ENCODE results near the gene STXBP4. TPM values are rescaled to one million over a fixed set of nuclear protein-coding genes. Genes with fewer than 3 reads are reported as not detected.

The STXBP4 gene
- total and polyA plus RNA-seq, 2 experiments from 2014 or later, result 25.0 to 52.1 TPM

DNA sequence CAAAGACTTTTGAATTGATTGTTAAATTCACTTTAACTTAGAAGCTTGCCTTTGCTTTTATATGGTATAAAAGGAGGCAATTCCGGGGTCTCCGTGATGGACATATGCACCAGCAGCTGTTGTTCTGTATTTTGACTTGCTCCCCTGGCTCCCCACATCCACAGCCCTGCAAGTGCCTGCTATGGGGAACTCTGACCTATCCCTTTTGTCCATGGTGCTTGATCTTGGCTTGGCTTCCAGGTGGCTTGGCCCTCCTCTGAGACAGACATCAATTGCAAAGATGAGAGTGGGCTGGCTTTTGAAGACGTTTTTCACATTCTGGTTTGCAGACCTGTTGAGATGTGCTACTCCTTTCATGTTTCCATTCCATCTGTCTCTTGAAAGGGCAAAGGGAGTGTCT lies 41.0 kb upstream of the STXBP4 start (continued):
- no peak for TF ChIP-seq EZH2phosphoT487 (IDR thresholded peaks at IDR 0.05; ENCODE audit: unreplicated experiment)
- TF ChIP-seq NANOG (IDR thresholded peaks at IDR 0.05; ENCODE audit: borderline replicate concordance), result no peak
- no peak for TF ChIP-seq EZH2 (IDR thresholded peaks at IDR 0.05; ENCODE audit: low read depth, unreplicated experiment)
- no peak for TF ChIP-seq CREB1 (CRISPR knock-in tag; IDR thresholded peaks at IDR 0.05; ENCODE audit: low read depth)
- no peak for TF ChIP-seq ZNF114 (CRISPR knock-in tag; IDR thresholded peaks at IDR 0.05)
- no peak for TF ChIP-seq ZNF331 (CRISPR knock-in tag; IDR thresholded peaks at IDR 0.05; ENCODE audit: low read depth)
- TF ChIP-seq STAT1 (IDR thresholded peaks at IDR 0.05; ENCODE audit: unreplicated experiment), result no peak

GRCh38 chr17:54932711-54933110 lies 35.9 kb upstream of the STXBP4 start:
- Histone ChIP-seq H3K27ac (ENCODE audit: low read depth) (no peak overlapping the region), H3K4me2 (no peak overlapping the region), H2AFZ (no peak overlapping the region), H3K36me3 (ENCODE audit: insufficient read depth) (peaks cover 68% of the 10 kb centered on the region), H4K20me1 (replicated peaks; ENCODE audit: insufficient read depth) (peaks cover 10% of the 10 kb centered on the region; the same call in 1 of the 2 replicates), H3K4me3 (no peak overlapping the region), H3F3A (replicated peaks; ENCODE audit: low read depth) (no peaks in the 10 kb centered on the region), H3K4me1 (ENCODE audit: insufficient read depth) (no peaks in the 10 kb centered on the region), H3K9me2 (ENCODE audit: insufficient read depth) (no peaks in the 10 kb centered on the region), H3K79me2 (replicated peaks; ENCODE audit: insufficient read depth) (peaks cover 10% of the 10 kb centered on the region), H3K27me3 (ENCODE audit: insufficient read depth) (no peaks in the 10 kb centered on the region)
- H3K27ac Mint-ChIP-seq, result no peak overlapping the region
- H3K4me1 Mint-ChIP-seq, result no peaks in the 10 kb centered on the region
- peaks cover 3% of the 10 kb centered on the region for H3K27me3 Mint-ChIP-seq (ENCODE audit: insufficient read depth, low read depth, poor library complexity)
- ATAC-seq (no peak), DNase-seq (ENCODE audit: low spot score) (no peak)
- H3K9me3 Mint-ChIP-seq, result no peaks in the 10 kb centered on the region
- TF ChIP-seq STAT1 (IDR thresholded peaks at IDR 0.05; ENCODE audit: unreplicated experiment), result no peak
- no peak for TF ChIP-seq ZNF331 (CRISPR knock-in tag; IDR thresholded peaks at IDR 0.05; ENCODE audit: low read depth)
- TF ChIP-seq, protein P1, sequence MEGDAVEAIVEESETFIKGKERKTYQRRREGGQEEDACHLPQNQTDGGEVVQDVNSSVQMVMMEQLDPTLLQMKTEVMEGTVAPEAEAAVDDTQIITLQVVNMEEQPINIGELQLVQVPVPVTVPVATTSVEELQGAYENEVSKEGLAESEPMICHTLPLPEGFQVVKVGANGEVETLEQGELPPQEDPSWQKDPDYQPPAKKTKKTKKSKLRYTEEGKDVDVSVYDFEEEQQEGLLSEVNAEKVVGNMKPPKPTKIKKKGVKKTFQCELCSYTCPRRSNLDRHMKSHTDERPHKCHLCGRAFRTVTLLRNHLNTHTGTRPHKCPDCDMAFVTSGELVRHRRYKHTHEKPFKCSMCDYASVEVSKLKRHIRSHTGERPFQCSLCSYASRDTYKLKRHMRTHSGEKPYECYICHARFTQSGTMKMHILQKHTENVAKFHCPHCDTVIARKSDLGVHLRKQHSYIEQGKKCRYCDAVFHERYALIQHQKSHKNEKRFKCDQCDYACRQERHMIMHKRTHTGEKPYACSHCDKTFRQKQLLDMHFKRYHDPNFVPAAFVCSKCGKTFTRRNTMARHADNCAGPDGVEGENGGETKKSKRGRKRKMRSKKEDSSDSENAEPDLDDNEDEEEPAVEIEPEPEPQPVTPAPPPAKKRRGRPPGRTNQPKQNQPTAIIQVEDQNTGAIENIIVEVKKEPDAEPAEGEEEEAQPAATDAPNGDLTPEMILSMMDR (conservative IDR thresholded peaks at IDR 0.05; ENCODE audit: low read depth in 2 of 2), result no peak
- TF ChIP-seq POLR2AphosphoS5 (IDR thresholded peaks at IDR 0.05; ENCODE audit: low read depth), result no peak
- TF ChIP-seq ZNF114 (CRISPR knock-in tag; IDR thresholded peaks at IDR 0.05), result no peak
- TF ChIP-seq EZH2 (IDR thresholded peaks at IDR 0.05; ENCODE audit: low read depth, unreplicated experiment), result no peak
- TF ChIP-seq, protein P2, sequence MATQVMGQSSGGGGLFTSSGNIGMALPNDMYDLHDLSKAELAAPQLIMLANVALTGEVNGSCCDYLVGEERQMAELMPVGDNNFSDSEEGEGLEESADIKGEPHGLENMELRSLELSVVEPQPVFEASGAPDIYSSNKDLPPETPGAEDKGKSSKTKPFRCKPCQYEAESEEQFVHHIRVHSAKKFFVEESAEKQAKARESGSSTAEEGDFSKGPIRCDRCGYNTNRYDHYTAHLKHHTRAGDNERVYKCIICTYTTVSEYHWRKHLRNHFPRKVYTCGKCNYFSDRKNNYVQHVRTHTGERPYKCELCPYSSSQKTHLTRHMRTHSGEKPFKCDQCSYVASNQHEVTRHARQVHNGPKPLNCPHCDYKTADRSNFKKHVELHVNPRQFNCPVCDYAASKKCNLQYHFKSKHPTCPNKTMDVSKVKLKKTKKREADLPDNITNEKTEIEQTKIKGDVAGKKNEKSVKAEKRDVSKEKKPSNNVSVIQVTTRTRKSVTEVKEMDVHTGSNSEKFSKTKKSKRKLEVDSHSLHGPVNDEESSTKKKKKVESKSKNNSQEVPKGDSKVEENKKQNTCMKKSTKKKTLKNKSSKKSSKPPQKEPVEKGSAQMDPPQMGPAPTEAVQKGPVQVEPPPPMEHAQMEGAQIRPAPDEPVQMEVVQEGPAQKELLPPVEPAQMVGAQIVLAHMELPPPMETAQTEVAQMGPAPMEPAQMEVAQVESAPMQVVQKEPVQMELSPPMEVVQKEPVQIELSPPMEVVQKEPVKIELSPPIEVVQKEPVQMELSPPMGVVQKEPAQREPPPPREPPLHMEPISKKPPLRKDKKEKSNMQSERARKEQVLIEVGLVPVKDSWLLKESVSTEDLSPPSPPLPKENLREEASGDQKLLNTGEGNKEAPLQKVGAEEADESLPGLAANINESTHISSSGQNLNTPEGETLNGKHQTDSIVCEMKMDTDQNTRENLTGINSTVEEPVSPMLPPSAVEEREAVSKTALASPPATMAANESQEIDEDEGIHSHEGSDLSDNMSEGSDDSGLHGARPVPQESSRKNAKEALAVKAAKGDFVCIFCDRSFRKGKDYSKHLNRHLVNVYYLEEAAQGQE (IDR thresholded peaks at IDR 0.05; ENCODE audit: unreplicated experiment), result no peak
- no peak for TF ChIP-seq JUNB (IDR thresholded peaks at IDR 0.05; ENCODE audit: unreplicated experiment)
- no peak for TF ChIP-seq ETS1 (IDR thresholded peaks at IDR 0.05)
- TF ChIP-seq CREB1 (CRISPR knock-in tag; IDR thresholded peaks at IDR 0.05; ENCODE audit: low read depth), result no peak
- TF ChIP-seq, protein P3, sequence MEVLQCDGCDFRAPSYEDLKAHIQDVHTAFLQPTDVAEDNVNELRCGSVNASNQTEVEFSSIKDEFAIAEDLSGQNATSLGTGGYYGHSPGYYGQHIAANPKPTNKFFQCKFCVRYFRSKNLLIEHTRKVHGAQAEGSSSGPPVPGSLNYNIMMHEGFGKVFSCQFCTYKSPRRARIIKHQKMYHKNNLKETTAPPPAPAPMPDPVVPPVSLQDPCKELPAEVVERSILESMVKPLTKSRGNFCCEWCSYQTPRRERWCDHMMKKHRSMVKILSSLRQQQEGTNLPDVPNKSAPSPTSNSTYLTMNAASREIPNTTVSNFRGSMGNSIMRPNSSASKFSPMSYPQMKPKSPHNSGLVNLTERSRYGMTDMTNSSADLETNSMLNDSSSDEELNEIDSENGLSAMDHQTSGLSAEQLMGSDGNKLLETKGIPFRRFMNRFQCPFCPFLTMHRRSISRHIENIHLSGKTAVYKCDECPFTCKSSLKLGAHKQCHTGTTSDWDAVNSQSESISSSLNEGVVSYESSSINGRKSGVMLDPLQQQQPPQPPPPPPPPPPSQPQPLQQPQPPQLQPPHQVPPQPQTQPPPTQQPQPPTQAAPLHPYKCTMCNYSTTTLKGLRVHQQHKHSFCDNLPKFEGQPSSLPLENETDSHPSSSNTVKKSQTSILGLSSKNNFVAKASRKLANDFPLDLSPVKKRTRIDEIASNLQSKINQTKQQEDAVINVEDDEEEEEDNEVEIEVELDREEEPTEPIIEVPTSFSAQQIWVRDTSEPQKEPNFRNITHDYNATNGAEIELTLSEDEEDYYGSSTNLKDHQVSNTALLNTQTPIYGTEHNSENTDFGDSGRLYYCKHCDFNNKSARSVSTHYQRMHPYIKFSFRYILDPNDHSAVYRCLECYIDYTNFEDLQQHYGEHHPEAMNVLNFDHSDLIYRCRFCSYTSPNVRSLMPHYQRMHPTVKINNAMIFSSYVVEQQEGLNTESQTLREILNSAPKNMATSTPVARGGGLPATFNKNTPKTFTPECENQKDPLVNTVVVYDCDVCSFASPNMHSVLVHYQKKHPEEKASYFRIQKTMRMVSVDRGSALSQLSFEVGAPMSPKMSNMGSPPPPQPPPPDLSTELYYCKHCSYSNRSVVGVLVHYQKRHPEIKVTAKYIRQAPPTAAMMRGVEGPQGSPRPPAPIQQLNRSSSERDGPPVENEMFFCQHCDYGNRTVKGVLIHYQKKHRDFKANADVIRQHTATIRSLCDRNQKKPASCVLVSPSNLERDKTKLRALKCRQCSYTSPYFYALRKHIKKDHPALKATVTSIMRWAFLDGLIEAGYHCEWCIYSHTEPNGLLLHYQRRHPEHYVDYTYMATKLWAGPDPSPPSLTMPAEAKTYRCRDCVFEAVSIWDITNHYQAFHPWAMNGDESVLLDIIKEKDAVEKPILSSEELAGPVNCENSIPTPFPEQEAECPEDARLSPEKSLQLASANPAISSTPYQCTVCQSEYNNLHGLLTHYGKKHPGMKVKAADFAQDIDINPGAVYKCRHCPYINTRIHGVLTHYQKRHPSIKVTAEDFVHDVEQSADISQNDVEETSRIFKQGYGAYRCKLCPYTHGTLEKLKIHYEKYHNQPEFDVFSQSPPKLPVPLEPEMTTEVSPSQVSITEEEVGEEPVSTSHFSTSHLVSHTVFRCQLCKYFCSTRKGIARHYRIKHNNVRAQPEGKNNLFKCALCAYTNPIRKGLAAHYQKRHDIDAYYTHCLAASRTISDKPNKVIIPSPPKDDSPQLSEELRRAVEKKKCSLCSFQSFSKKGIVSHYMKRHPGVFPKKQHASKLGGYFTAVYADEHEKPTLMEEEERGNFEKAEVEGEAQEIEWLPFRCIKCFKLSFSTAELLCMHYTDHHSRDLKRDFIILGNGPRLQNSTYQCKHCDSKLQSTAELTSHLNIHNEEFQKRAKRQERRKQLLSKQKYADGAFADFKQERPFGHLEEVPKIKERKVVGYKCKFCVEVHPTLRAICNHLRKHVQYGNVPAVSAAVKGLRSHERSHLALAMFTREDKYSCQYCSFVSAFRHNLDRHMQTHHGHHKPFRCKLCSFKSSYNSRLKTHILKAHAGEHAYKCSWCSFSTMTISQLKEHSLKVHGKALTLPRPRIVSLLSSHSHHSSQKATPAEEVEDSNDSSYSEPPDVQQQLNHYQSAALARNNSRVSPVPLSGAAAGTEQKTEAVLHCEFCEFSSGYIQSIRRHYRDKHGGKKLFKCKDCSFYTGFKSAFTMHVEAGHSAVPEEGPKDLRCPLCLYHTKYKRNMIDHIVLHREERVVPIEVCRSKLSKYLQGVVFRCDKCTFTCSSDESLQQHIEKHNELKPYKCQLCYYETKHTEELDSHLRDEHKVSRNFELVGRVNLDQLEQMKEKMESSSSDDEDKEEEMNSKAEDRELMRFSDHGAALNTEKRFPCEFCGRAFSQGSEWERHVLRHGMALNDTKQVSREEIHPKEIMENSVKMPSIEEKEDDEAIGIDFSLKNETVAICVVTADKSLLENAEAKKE (CRISPR knock-in tag; IDR thresholded peaks at IDR 0.05), result no peak
- TF ChIP-seq NANOG (IDR thresholded peaks at IDR 0.05; ENCODE audit: borderline replicate concordance), result no peak
- H3K4me3 Mint-ChIP-seq, result no peak overlapping the region
- H3K36me3 Mint-ChIP-seq (ENCODE audit: low read depth), result peaks cover 85% of the 10 kb centered on the region
